NB4 (cell line): Measurements from ENCODE around the gene ARL14EP.
A peak's percentile ranks its signal among the peaks of the same experiment; 100 is the strongest.

Experiments used
- CTCF ChIP-seq: IDR thresholded peaks from one replicate; pipeline ENCODE4 v1.5.1; 2012; ENCODE audit warnings: low read depth, low read length
- POLR2A ChIP-seq: IDR thresholded peaks from 2 replicates; pipeline ENCODE4 v1.6.1; 2011; ENCODE audit warnings: mild to moderate bottlenecking; ENCODE audit not compliant: insufficient read length; ENCODE audit errors: extremely low read depth

DNA sequence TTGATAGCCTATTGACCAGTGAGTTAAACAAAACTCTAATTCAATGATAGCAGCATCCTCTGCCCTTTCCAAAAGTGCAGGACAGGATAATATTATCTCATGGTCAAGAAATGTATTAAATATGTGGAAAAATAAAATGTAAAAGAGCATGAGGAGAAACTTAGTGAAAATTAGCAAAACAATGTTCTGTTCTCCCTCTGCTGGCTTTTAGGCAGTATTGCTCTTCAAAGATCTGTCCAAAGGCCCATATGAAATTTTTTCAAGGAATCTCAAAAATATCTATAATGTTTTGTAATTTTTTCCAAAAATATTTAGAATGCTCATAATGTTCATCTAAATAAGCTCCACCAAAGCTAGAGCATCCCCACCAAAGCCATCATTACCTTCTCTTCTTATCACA, 8.3 kb upstream of the ARL14EP start:
- TF ChIP-seq CTCF = peak; percentile 25
- no peak for TF ChIP-seq POLR2A
